Skeletal muscle tissue (tissue), 4 donors: ENCODE data around the gene TRAPPC2. TPM values are rescaled to one million over a fixed set of nuclear protein-coding genes. Genes with fewer than 3 reads are reported as not detected.
A peak's percentile ranks its signal among the peaks of the same experiment; 100 is the strongest.
"Not testable (repeated sequence)": the region's sequence is repeated elsewhere in the genome, so short reads cannot be mapped to it uniquely, and the experiment has no call there.

ENCODE experiments used
- H3K27ac ChIP-seq: one replicate; pipeline ENCODE4 v1.7.0; 2013; ENCODE audit warnings: mild to moderate bottlenecking, low read depth, low read length, inconsistent platforms
- H3K27me3 ChIP-seq, 3 donors: one replicate each; pipeline ENCODE4 v1.7.0; 2013; ENCODE audit warnings: low read length in 3 of 3; ENCODE audit not compliant: control insufficient read depth in 3 of 3, insufficient read depth in 3 of 3
- H3K36me3 ChIP-seq, 3 donors: one replicate each; pipeline ENCODE4 v1.7.0; 2013; ENCODE audit warnings: low read length in 3 of 3; ENCODE audit not compliant: control insufficient read depth in 3 of 3, insufficient read depth in 3 of 3
- H3K4me1 ChIP-seq, 3 donors: one replicate each; pipeline ENCODE4 v1.7.0; 2013; ENCODE audit warnings: low read length in 3 of 3, mild to moderate bottlenecking in 3 of 3; ENCODE audit not compliant: control insufficient read depth in 3 of 3, insufficient read depth in 3 of 3
- H3K4me3 ChIP-seq, 3 donors: one replicate each; pipeline ENCODE4 v1.7.0; 2013; ENCODE audit warnings: low read length in 3 of 3
- H3K9ac ChIP-seq, 3 donors: one replicate each; pipeline ENCODE4 v1.7.0; 2013; ENCODE audit warnings: low read length in 3 of 3, mild to moderate bottlenecking in 3 of 3, moderate library complexity in 2 of 3, low read depth in 1 of 3
- H3K9me3 ChIP-seq, 3 donors: one replicate each; pipeline ENCODE4 v1.7.0; 2013; ENCODE audit warnings: low read length in 3 of 3; ENCODE audit not compliant: control insufficient read depth in 3 of 3
- total RNA-seq: library from RNA; depleted of rRNA; stranded (reverse); fragments of >200 nt; gene quantifications from one replicate; pipeline ENCODE4 v1.2.3, GENCODE V29; 2014
- donor health status: Osteomylitis.

TRAPPC2 gene
- total RNA-seq, 1 donor from 2014 or later, result 9.9 TPM

DNA sequence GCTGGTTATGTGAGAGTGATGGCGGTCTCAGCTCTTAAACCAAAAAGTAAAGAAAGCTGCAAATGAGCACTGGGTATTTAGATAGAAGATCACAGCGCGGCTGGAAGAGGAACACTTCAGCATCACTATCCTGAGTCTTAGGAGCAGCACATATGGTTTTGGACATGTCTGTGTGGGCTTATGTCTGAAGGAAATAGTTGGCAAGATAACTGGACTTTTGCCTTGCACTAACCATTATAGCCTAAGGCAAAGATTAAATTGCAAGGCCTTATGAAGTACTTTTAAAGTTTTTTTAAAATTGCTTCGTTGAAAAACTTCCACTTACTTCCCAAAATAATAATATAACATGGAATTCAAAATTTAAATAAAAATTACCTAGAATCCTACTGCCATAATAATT, 50.1 kb downstream of the TRAPPC2 start:
- Histone ChIP-seq H3K27me3 (peaks cover 0 to 3% (median 0%) of the 10 kb centered on the region in 3 donors), H3K9ac (no peak overlapping the region), H3K27ac (no peak overlapping the region), H3K4me3 (no peak overlapping the region), H3K4me1 (peaks cover 0 to 1% (median 0%) of the 10 kb centered on the region in 3 donors), H3K9me3 (no peaks in the 10 kb centered on the region), H3K36me3 (no peaks in the 10 kb centered on the region)

DNA sequence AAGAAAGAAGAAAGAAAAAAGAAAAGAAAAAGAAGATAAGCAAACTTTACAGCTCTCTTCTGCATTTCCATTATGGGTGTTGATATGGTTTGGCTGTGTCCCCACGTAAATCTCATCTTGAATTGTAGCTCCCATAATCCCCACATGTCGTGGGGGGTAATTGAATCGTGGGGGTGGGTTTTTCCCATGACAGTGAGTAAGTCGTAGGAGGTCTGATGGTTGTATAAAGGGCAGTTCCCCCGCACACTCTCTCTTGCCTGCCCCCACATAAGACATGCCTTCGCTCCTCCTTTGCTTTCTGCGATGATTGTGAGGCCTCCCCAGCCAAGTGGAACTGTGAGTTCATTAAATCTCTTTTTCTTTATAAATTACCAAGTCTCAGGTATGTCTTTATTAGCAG, 52.8 kb downstream of the TRAPPC2 start:
- Histone ChIP-seq H3K27ac (no peak overlapping the region), H3K4me1 (no peaks in the 10 kb centered on the region), H3K36me3 (no peaks in the 10 kb centered on the region), H3K27me3 (peaks cover 0 to 2% (median 0%) of the 10 kb centered on the region in 3 donors), H3K4me3 (no peak overlapping the region), H3K9ac (no peak overlapping the region), H3K9me3 (no peaks in the 10 kb centered on the region)

DNA sequence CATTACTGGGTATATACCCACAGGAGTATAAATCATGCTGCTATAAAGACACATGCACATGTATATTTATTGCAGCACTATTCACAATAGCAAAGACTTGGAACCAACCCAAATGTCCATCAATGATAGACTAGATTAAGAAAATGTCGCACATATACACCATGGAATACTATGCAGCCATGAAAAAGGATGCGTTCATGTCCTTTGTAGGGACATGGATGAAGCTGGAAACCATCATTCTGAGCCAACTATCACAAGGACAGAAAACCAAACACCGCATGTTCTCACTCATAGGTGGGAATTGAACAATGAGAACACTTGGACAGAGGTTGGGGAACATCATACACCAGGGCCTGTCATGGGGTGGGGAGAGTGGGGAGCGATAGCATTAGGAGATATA, 54.7 kb downstream of the TRAPPC2 start:
- not testable (repeated sequence) for H3K4me1 ChIP-seq, H3K36me3 ChIP-seq, H3K27me3 ChIP-seq, H3K9me3 ChIP-seq, H3K27ac ChIP-seq, H3K9ac ChIP-seq, H3K4me3 ChIP-seq

DNA sequence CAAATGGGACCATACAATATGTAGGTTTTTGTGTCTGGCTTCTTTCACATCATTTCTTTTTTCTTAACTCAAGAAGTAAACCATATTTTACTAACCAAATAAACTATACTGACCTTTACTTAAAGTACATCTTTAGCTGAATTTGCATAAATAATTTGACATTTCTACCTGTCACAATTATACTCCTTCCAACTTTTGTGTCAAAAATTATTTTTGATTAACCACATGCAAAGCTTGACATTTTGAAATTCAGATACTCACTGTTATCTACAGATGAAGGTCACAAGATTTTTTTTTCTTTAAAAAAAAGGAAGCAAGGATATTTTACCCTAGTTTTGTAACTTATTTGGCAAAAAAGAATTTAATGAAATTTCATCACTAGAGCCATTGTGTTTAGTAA, 57.5 kb downstream of the TRAPPC2 start:
- Histone ChIP-seq H3K9me3 (no peaks in the 10 kb centered on the region), H3K27me3 (no peaks in the 10 kb centered on the region), H3K4me1 (no peaks in the 10 kb centered on the region), H3K4me3 (no peak overlapping the region), H3K9ac (no peak overlapping the region), H3K27ac (no peak overlapping the region), H3K36me3 (no peaks in the 10 kb centered on the region)

DNA sequence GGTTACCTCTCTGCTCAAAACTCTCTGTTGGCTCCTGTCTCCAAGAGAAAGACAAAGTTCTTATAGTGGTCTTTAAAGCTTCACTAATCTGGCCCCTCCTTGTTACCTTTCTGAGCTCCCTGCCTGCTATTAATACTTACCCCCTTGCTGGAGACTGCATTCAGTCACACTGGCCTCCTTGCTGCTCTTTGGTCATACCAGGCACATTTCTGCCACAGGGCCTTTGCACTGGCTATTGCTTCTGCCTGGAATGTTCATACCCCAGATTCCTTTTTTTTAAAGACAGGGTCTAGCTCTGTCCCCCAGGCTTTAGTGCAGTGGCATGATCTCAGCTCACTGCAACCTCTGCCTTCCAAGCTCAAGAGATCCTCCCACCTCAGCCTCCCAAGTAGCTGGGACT, 61.4 kb downstream of the TRAPPC2 start:
- Histone ChIP-seq H3K4me1 (no peaks in the 10 kb centered on the region), H3K36me3 (peaks cover 0 to 7% (median 0%) of the 10 kb centered on the region in 3 donors), H3K9ac (no peak overlapping the region), H3K27me3 (no peaks in the 10 kb centered on the region), H3K27ac (no peak overlapping the region), H3K4me3 (no peak overlapping the region), H3K9me3 (no peaks in the 10 kb centered on the region)

DNA sequence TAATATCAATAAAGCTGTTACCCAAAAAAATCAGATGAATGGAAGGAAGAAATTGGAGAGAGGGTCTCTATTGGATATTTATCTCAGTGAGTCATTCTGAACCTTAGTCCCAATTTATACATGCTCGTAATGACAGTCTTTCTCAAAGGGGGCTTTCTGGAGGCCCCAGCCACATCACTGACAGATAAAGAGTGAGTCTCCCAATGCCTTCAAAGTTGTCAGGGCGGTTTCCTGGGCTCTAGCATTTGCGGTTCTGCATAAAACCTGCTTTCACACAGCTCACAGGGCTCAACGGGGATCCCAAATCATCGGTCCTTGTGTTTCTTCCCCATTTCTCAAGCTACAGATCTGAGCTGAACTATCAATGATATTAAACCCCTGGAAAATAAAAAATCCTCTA, 64.2 kb downstream of the TRAPPC2 start:
- Histone ChIP-seq H3K4me1 (no peaks in the 10 kb centered on the region), H3K9ac (no peak overlapping the region), H3K36me3 (peaks cover 0 to 7% (median 0%) of the 10 kb centered on the region in 3 donors), H3K4me3 (no peak overlapping the region), H3K9me3 (no peaks in the 10 kb centered on the region), H3K27me3 (no peaks in the 10 kb centered on the region), H3K27ac (no peak overlapping the region)

DNA sequence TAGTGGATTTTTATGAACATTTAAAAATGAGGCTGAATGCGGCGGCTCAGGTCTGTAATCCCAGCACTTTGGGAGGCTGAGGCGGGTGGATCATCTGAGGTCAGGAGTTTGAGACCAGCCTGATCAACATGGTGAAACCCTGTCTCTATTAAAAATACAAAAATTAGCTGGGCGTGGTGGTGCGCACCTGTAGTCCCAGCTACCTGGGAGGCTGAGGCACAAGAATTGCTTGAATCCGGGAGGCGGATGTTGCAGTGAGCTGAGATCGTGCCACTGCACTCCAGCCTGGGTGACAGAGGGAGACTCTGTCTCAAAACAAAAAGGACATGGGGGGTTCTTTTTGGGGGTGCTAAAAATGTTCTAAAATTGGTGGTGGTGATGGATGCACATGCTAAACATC, 64.7 kb downstream of the TRAPPC2 start:
- not testable (repeated sequence) for H3K36me3 ChIP-seq, H3K27me3 ChIP-seq, H3K4me3 ChIP-seq, H3K4me1 ChIP-seq, H3K9me3 ChIP-seq, H3K9ac ChIP-seq
- H3K27ac ChIP-seq, result peak overlapping the region; percentile 30

DNA sequence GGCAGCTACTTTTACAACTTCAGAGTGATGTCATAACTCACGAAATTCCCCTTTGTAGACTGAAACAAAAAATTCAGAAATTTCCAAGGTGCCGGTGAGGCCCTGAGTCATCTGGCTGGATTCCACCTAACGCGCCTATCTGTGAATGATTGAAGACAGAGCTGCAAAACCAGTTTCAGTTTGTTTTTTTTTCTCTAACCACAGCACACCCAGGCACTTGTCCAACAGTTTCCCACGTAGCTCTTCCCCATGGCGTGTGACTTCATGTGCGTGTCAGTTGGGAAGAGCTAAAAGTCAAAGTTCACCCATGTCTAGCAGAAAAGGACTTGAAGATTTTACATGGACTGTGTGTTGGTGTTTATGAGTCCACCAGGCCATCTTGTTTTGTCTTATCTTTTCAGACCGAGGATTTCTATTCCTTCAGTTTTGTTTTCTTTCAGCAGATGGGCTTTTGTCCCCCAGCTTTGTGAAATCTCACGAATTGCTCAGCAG, 65.1 kb downstream of the TRAPPC2 start:
- H3K9me3 ChIP-seq, result no peaks in the 10 kb centered on the region
- H3K9ac ChIP-seq, result peak overlapping the region in 1 of 3 donors; percentile 43
- no peaks in the 10 kb centered on the region for H3K4me1 ChIP-seq
- peaks cover 0 to 7% (median 0%) of the 10 kb centered on the region in 3 donors for H3K36me3 ChIP-seq
- H3K4me3 ChIP-seq, result no peak overlapping the region
- H3K27me3 ChIP-seq, result no peaks in the 10 kb centered on the region
- H3K27ac ChIP-seq, result peak overlapping the region; percentile 30

DNA sequence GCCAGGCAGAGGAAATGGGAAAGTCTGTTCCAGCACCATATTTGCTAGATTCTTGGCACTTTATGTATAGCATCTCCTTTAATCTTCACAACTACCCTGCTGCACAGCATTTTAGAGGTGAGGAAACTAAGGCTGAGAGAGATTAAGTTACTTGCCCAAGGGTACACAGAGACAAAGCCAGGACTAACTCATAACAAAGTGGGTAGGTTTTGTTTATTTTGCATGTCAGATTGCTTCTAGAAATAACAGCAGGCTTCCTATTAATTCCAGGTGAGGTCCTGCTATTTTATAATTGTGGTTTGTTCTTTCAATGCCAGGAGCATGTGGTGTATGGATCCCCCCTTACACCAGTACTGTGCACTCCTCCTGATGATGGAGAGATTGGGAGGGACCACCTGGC, 66.5 kb downstream of the TRAPPC2 start:
- no peak overlapping the region for H3K4me3 ChIP-seq
- no peaks in the 10 kb centered on the region for H3K9me3 ChIP-seq
- no peak overlapping the region for H3K9ac ChIP-seq
- no peaks in the 10 kb centered on the region for H3K4me1 ChIP-seq
- H3K27ac ChIP-seq, result no peak overlapping the region
- no peaks in the 10 kb centered on the region for H3K27me3 ChIP-seq
- peaks cover 0 to 11% (median 5%) of the 10 kb centered on the region in 3 donors for H3K36me3 ChIP-seq

DNA sequence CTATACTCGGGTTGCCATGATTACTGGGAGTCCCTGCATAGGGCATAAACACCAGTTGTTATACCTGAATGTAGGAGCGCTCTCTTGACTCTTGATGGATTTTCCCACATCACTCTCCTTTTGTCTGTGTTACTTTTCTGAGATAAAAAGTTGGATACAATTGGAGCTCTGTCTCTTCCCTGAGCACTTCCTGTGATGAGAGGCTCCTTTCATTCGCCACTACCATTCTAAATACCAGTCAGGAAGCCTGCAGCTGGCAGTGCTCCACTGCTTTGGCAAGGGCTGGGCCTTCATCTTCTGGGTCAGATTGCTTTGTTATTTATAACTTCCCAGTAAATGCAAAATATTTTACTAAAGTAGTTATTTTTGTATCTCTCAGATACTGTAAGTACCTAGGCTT, 67.6 kb downstream of the TRAPPC2 start:
- H3K9me3 ChIP-seq, result no peaks in the 10 kb centered on the region
- no peak overlapping the region for H3K4me3 ChIP-seq
- H3K4me1 ChIP-seq, result no peaks in the 10 kb centered on the region
- H3K27me3 ChIP-seq, result no peaks in the 10 kb centered on the region
- H3K36me3 ChIP-seq, result peaks cover 0 to 11% (median 5%) of the 10 kb centered on the region in 3 donors
- H3K27ac ChIP-seq, result no peak overlapping the region
- no peak overlapping the region for H3K9ac ChIP-seq

DNA sequence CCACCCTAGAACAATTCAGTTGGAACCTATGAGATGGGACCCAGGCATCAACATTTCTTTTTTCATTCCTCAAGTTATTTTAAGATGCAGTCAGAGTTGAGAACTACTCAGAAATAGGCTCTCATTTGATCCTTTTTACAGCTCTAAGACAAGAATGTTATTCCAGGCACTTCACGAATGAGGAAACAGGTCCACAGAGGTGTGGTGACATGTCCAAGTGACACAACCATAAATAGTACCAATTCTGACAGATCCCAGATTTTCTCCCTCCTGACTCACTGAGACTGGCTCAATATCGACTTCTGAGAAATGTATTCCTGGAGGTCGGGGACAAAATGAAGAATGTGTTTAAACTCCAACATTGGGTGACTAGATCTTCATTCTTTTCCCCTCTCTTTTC, 70.4 kb downstream of the TRAPPC2 start:
- Histone ChIP-seq H3K9ac (no peak overlapping the region), H3K9me3 (no peaks in the 10 kb centered on the region), H3K4me3 (no peak overlapping the region), H3K27ac (no peak overlapping the region), H3K4me1 (peaks cover 0 to 1% (median 0%) of the 10 kb centered on the region in 3 donors), H3K27me3 (no peaks in the 10 kb centered on the region), H3K36me3 (peaks cover 0 to 7% (median 5%) of the 10 kb centered on the region in 3 donors)
